NCI-H2081 treated with DMSO at 0.1 percent for 48 hours (cell line): Measurements from ENCODE around the gene LRRTM1.

Experiments
- DNase-seq: peaks from one replicate; lab custom pipeline; 2025; lab: John Stamatoyannopoulos, UW

Gene LRRTM1

GRCh38 chr2:80303909-80304837, at the start of gene LRRTM1:
LRRTM1 (minus strand) TSS chr2:80304752; CDS start chr2:80303819, 933 bp downstream.
- no peak for DNase-seq

- DNase-seq, result no peak
Measured at GRCh38 chr2:80351231-80351630, 46.7 kb upstream of the LRRTM1 start.

GRCh38 chr2:80348953-80349352, 44.4 kb upstream of the LRRTM1 start:
- no peak for DNase-seq

- no peak for DNase-seq
Measured at GRCh38 chr2:80348078-80348477, 43.5 kb upstream of the LRRTM1 start.

- DNase-seq, result no peak
Measured at GRCh38 chr2:80340022-80340421, 35.5 kb upstream of the LRRTM1 start.

GRCh38 chr2:80338794-80339193, 34.2 kb upstream of the LRRTM1 start:
- no peak for DNase-seq

GRCh38 chr2:80335411-80335810, 30.9 kb upstream of the LRRTM1 start:
- no peak for DNase-seq

- no peak for DNase-seq
Measured at GRCh38 chr2:80333886-80334285, 29.3 kb upstream of the LRRTM1 start.

GRCh38 chr2:80330527-80331450, 26.2 kb upstream of the LRRTM1 start:
- DNase-seq, result no peak

GRCh38 chr2:80329491-80329890, 24.9 kb upstream of the LRRTM1 start:
- no peak for DNase-seq

GRCh38 chr2:80328159-80328571, 23.6 kb upstream of the LRRTM1 start:
- no peak for DNase-seq

- DNase-seq, result no peak
Measured at GRCh38 chr2:80326861-80327260, 22.3 kb upstream of the LRRTM1 start.

GRCh38 chr2:80326214-80326613, 21.7 kb upstream of the LRRTM1 start:
- DNase-seq, result no peak

GRCh38 chr2:80324525-80324924, 20.0 kb upstream of the LRRTM1 start:
- DNase-seq, result no peak

- DNase-seq, result no peak
Measured at GRCh38 chr2:80323610-80324009, 19.1 kb upstream of the LRRTM1 start.

- no peak for DNase-seq
Measured at GRCh38 chr2:80322958-80323357, 18.4 kb upstream of the LRRTM1 start.

- no peak for DNase-seq
Measured at GRCh38 chr2:80322311-80322920, 17.9 kb upstream of the LRRTM1 start.

- DNase-seq, result no peak
Measured at GRCh38 chr2:80312282-80312839, 7.8 kb upstream of the LRRTM1 start.

GRCh38 chr2:80311304-80311703, 6.8 kb upstream of the LRRTM1 start:
- no peak for DNase-seq

- DNase-seq, result no peak
Measured at GRCh38 chr2:80303006-80303908, 1.3 kb downstream of the LRRTM1 start.
